GM19452 (cell line): ENCODE data around the gene COL23A1.
A peak's percentile ranks its signal among the peaks of the same experiment; 100 is the strongest.

ENCODE experiments used
- ATAC-seq: cut with Tn5 transposase; IDR thresholded peaks from one replicate; pipeline ENCODE4 v1.9.1; 2021; ENCODE audit not compliant: unreplicated experiment

The COL23A1 gene

DNA sequence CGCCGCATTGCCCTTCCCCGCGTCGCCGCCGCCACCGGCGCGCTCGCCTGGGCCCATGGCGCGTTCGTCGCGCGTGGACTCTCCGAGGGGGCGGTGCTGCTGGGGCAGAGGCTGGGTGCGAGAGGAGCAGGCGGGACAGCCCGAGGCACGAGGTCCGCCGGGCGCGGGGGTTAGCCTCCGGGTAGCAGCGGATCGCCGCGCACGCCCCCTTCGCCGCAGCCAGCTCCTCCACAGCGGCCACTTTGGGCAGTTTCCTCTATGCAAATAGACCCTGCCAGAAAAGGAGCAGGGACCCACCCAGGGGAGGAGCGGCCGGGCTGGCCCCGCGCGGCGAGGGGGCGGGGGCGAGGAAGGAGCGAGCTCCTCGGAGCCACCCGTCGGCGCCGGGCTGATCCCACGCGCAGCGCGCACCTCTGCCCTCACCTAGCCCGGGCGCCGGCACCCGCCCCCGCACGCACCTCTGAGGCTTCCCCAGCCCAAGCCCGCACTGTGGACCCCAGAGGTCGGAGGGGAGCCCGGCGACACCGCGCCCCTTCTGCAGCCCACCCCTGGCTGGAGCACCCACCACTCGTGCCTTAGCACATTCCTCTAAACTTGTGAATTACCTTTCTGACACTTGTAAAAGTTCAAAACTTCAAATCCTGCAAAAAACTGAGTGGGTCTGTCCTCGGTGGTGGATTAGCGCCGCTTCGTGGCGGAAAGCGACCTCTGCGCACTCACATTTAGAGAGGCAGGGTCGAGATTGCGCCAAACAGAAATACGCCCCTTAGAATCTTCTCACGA is at the start of gene COL23A1:
Gene COL23A1 (minus strand): TSS at position 253 of the 783 bp plus-strand sequence.
- ATAC-seq: no peak

DNA sequence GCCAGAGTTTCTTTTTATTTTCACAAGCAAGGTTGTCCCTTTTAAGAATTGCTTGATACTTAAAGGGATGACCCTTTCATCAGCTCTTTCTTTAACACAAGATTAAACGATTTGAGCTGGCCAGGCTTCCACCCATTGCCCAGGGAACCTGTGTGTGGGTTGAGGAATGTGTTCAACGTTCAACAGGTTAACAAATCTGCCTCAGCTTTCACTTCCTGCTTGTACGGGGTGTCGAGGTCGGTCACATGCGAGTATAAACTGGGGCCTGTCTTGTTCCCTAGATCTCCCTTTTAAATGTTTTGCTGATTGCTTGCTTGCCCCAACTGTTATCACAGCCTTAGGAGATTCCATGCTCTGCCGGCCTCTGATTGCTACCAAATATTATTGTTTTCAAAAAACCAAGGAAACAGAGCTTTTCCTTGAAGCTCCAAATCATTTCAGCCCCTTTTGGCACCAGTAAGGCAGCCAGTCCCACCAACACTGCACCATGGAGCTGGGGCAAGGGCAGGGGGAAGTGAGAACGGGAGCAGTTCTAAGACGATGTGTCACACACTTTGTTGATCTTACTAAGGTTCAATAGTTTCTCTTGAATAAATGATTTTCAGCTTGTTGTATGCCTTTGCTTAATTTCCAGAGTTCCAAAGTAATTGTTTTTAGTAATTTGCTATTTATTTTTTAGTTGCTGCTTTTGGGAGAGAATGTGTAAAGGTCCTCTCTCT is 47.3 kb upstream of the COL23A1 start:
- no peak for ATAC-seq

DNA sequence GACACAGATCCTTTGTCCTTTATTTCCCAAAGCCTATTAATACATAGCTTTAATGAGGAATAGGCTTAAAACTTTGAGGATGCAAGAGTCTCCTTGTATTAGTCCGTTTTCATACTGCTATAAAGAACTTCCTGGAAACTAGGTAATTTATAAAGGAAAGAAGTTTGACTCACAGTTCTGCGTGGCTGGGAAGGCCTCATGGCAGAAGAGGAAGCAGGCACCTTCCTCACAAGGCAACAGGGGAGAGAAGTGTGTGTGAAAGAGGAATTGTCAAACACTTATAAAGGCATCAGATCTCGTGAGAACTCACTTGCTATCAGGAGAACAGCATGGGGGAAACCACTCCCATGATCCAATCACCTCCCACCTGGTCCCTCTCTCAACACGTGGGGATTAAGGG is 42.1 kb upstream of the COL23A1 start:
- ATAC-seq: no peak

DNA sequence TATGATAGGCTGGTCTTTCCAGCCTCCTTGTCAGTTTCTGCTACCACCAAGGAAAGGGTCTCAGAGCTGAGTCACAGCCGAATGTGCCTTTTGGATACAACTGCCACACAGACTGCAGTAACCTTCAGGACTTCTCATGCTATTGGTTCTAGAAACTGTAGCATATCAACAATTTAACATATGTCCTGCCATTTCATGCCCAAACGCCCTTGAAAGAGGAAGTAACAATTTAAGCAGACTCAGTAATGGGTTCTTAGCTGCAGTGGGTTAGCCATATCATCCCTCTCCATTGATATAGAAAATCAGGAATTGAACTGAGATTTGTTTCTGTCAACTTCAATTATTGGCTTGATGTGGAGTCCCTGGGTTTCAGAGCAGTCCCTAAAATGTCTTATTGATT is 40.8 kb upstream of the COL23A1 start:
- no peak for ATAC-seq

DNA sequence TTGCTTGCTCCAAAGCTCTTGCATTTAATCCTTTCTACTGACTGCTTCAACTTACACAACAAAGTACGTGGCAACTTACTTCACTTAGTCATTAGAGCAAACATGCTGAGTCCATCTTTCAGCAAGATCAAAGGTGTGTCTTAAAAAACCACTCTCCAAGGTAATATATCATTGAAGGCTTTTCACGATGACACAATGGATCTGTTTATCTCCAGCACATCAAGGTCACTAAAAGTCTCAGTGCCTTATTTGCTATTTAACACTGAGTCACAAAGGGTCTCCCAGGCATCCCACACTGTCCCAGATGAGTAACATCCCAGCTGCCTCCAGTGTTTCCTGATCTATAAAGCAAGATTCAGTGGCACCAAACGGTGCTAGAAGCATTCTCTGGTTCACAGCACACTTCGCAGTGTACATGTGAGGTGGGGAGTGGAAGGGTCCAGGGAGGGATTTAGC is 40.3 kb upstream of the COL23A1 start:
- no peak for ATAC-seq

- no peak for ATAC-seq
These were observed 37.0 kb upstream of the COL23A1 start for GRCh38 chr5:178627259-178627598.

GRCh38 chr5:178626484-178627258 is 36.5 kb upstream of the COL23A1 start, which contains the start of gene CLK4:
CLK4 (minus strand) TSS chr5:178627050; CDS start chr5:178623416, 3,634 bp downstream.
- ATAC-seq: peak; percentile 77

DNA sequence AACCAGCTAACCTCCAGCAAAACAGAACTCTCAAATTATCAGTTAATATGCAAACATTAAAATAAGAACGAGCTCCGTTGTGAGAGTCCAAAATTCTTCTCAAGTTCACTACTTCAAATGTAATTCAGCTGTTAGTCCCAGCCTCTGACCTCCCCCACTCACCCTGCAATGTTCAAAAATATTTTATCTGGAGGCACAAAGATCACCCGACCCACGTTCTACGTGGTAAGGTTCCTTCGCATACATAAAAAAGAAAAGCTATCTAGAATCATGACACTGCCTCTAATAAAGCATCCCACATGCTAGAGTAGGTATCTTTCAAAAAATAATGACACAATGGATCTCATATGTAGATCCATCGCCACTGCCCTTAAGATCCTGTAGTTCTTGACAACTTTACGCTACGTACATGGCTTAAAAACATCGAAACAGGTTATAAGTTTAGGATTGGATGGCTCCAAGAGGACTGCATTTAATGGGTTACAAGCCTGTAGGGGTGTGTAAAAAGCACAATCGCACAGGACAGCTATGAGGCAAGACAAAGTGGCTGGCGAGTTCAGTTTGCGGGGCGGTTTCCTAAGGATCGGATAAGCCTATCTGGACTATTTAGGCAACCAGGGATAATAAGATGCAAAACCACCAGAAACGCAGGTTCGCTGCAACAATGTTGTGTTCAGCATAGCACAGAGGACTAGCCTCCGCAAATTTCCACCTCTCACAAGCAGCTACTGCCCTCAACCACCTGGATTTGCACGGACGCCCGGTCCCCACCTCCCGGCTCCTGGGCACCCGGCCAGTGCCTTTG is 35.7 kb upstream of the COL23A1 start:
- peak; percentile 26 for ATAC-seq

GRCh38 chr5:178624631-178625546 is 34.7 kb upstream of the COL23A1 start:
- ATAC-seq: no peak

GRCh38 chr5:178622679-178623247 is 32.6 kb upstream of the COL23A1 start:
- ATAC-seq: no peak

GRCh38 chr5:178619390-178619789 is 29.2 kb upstream of the COL23A1 start:
- no peak for ATAC-seq

- ATAC-seq: no peak
These were observed 22.1 kb upstream of the COL23A1 start for GRCh38 chr5:178612299-178612698.

- ATAC-seq: no peak
These were observed 16.1 kb upstream of the COL23A1 start for GRCh38 chr5:178606269-178606668.

DNA sequence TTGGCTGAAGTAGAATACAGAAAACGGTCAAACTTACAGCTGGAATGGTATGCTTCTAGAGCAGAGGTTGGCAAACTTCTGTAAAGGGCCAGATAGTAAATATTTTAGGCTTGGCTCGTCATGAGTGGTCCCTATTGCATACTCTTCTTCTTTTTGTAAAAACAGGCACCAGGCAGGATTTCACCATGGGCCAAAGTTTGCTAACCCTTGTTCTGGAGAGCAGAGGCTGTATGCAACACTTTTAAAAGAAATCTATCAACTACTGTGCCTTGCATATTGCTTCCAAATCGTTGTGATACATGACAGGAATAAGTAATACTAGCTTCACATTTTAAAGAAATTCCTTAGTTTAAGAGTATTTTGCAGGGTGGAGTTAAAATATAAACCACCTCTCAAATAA is 15.6 kb upstream of the COL23A1 start:
- no peak for ATAC-seq

DNA sequence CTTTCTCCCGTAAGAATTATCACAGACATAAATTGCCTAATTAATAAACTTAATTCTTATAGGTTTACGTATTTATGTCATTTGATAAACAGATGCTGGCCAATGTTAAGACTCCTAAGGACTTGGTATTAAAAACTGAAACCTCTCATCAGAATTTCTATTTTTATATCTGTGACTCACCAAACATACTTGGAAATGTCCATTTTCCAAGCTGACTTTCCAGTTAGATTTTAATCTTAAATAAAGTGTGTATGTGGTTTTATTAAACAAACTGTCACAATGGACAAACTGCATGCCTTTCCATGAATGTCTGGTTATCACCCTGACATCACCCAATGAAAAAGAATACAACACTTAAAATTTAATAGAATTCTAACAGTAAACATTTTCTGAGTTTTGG is 12.6 kb upstream of the COL23A1 start:
- no peak for ATAC-seq

GRCh38 chr5:178595750-178596149 is 5.6 kb upstream of the COL23A1 start:
- no peak for ATAC-seq

- ATAC-seq: no peak
These were observed 5.0 kb upstream of the COL23A1 start for GRCh38 chr5:178595150-178595549.

DNA sequence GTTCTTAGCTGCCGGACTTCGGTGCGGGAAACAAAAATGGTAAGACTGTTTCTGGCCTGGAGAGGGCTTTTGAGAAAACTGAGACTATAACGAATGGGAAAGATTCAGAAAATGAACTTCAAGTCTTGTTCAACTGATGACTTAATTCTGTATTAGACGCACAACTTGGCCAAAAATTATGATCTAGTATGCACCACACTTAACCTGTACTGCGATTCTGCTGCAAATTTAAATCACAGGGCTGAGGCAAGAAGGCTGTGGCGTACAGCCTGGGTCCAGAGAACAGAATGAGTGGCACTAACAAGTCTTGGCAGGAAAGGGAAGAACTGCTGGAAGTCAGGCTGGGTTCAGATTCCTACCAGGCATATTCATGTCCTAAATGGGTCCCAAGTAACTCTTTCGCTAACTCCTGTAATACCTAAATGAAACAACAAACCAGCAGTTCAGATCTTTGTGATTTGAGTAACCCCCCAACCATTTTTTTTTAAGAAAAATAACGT is 781 bp upstream of the COL23A1 start:
- ATAC-seq: no peak
